HG03066 (cell line): Measurements from ENCODE around the gene PLEKHA7.
"Not testable (repeated sequence)": the region's sequence is repeated elsewhere in the genome, so short reads cannot be mapped to it uniquely, and the experiment has no call there.

Experiments
- ATAC-seq: cut with Tn5 transposase; IDR thresholded peaks from one replicate; pipeline ENCODE4 v1.9.1; 2021; ENCODE audit warnings: low read depth; ENCODE audit not compliant: unreplicated experiment

PLEKHA7 gene

GRCh38 chr11:17014321-17014832, at the start of gene PLEKHA7:
TSS of gene PLEKHA7 (minus strand) at chr11:17014414. CDS start at chr11:17014401, 13 bp downstream.
- ATAC-seq: no peak

- ATAC-seq: no peak
Observed at GRCh38 chr11:17063171-17064002, 49.2 kb upstream of the PLEKHA7 start.

- ATAC-seq: not testable (repeated sequence)
Observed at GRCh38 chr11:17051146-17051545, 36.9 kb upstream of the PLEKHA7 start.

GRCh38 chr11:17048491-17048890, 34.3 kb upstream of the PLEKHA7 start:
- ATAC-seq: not testable (repeated sequence)

- ATAC-seq: no peak
Observed at GRCh38 chr11:17046690-17047089, 32.5 kb upstream of the PLEKHA7 start.

GRCh38 chr11:17036666-17037658, 22.7 kb upstream of the PLEKHA7 start:
- ATAC-seq: no peak

GRCh38 chr11:17034027-17034426, 19.8 kb upstream of the PLEKHA7 start:
- ATAC-seq: not testable (repeated sequence)

- ATAC-seq: no peak
Observed at GRCh38 chr11:17026487-17027082, 12.4 kb upstream of the PLEKHA7 start.

- ATAC-seq: no peak
Observed at GRCh38 chr11:17024924-17025323, 10.7 kb upstream of the PLEKHA7 start.

- no peak for ATAC-seq
Observed at GRCh38 chr11:17021511-17021910, 7.3 kb upstream of the PLEKHA7 start.

GRCh38 chr11:17020831-17021230, 6.6 kb upstream of the PLEKHA7 start:
- ATAC-seq: no peak

- no peak for ATAC-seq
Observed at GRCh38 chr11:17019232-17019631, 5.0 kb upstream of the PLEKHA7 start.

- ATAC-seq: no peak
Observed at GRCh38 chr11:17015627-17016126, 1.5 kb upstream of the PLEKHA7 start.

- no peak for ATAC-seq
Observed at GRCh38 chr11:17014833-17015626, 816 bp upstream of the PLEKHA7 start.

GRCh38 chr11:17013548-17014320, 480 bp downstream of the PLEKHA7 start:
- ATAC-seq: no peak

GRCh38 chr11:17012712-17013547, 1.3 kb downstream of the PLEKHA7 start:
- ATAC-seq: no peak

- no peak for ATAC-seq
Observed at GRCh38 chr11:17012179-17012578, 2.0 kb downstream of the PLEKHA7 start.

- no peak for ATAC-seq
Observed at GRCh38 chr11:17010851-17011420, 3.3 kb downstream of the PLEKHA7 start.
